ENCODE results near the gene CUBN.
A peak's percentile ranks its signal among the peaks of the same experiment; 100 is the strongest.

CUBN gene

GRCh38 chr10:16891375-16892313 is 238.0 kb downstream of the CUBN start:
- no peak for FAIRE-seq
- DNase-seq (ENCODE audit: insufficient read length, low spot score): peak; percentile 26

- DNase-seq (ENCODE audit: insufficient read length, low spot score): no peak
- FAIRE-seq: no peak
Observed at GRCh38 chr10:16890691-16891090, 238.9 kb downstream of the CUBN start.

GRCh38 chr10:16887565-16887964 is 242.0 kb downstream of the CUBN start:
- DNase-seq (ENCODE audit: insufficient read length, low spot score) (no peak), FAIRE-seq (no peak)

- no peak for FAIRE-seq
- no peak for DNase-seq (ENCODE audit: insufficient read length, low spot score)
Observed at GRCh38 chr10:16886031-16886430, 243.6 kb downstream of the CUBN start.

- no peak for FAIRE-seq
- no peak for DNase-seq (ENCODE audit: insufficient read length, low spot score)
Observed at GRCh38 chr10:16884497-16884896, 245.1 kb downstream of the CUBN start.

- DNase-seq (ENCODE audit: insufficient read length, low spot score): no peak
- FAIRE-seq: no peak
Observed at GRCh38 chr10:16883084-16883483, 246.5 kb downstream of the CUBN start.

GRCh38 chr10:16870331-16870730 is 259.3 kb downstream of the CUBN start:
- no peak for DNase-seq (ENCODE audit: insufficient read length, low spot score)
- FAIRE-seq: no peak

- no peak for DNase-seq (ENCODE audit: insufficient read length, low spot score)
- no peak for FAIRE-seq
Observed at GRCh38 chr10:16867990-16868389, 261.6 kb downstream of the CUBN start.

GRCh38 chr10:16867556-16867955 is 262.1 kb downstream of the CUBN start:
- DNase-seq (ENCODE audit: insufficient read length, low spot score): peak; percentile 5

GRCh38 chr10:16866541-16867275 is 262.9 kb downstream of the CUBN start:
- FAIRE-seq: no peak

More at GRCh38 chr10:16867556-16867955, 262.1 kb downstream of the CUBN start:
- FAIRE-seq: no peak

GRCh38 chr10:16865766-16866165 is 263.8 kb downstream of the CUBN start:
- no peak for DNase-seq (ENCODE audit: insufficient read length, low spot score)
- no peak for FAIRE-seq

More at GRCh38 chr10:16866541-16867275, 262.9 kb downstream of the CUBN start:
- DNase-seq (ENCODE audit: insufficient read length, low spot score): no peak

GRCh38 chr10:16863766-16864165 is 265.8 kb downstream of the CUBN start:
- DNase-seq (ENCODE audit: insufficient read length, low spot score) (no peak), FAIRE-seq (no peak)

- FAIRE-seq (no peak), DNase-seq (ENCODE audit: insufficient read length, low spot score) (no peak)
Observed at GRCh38 chr10:16857419-16857818, 272.2 kb downstream of the CUBN start.

- FAIRE-seq: peak; percentile 73
- DNase-seq (ENCODE audit: insufficient read length, low spot score): no peak
Observed at GRCh38 chr10:16856567-16856966, 273.0 kb downstream of the CUBN start.

GRCh38 chr10:16856092-16856491 is 273.5 kb downstream of the CUBN start:
- no peak for DNase-seq (ENCODE audit: insufficient read length, low spot score)
- FAIRE-seq: no peak

GRCh38 chr10:16854623-16855022 is 275.0 kb downstream of the CUBN start:
- FAIRE-seq (no peak), DNase-seq (ENCODE audit: insufficient read length, low spot score) (no peak)

- no peak for FAIRE-seq
- no peak for DNase-seq (ENCODE audit: insufficient read length, low spot score)
Observed at GRCh38 chr10:16853809-16854208, 275.8 kb downstream of the CUBN start.

GRCh38 chr10:16853201-16853600 is 276.4 kb downstream of the CUBN start:
- FAIRE-seq (no peak), DNase-seq (ENCODE audit: insufficient read length, low spot score) (no peak)

GRCh38 chr10:16852624-16853023 is 277.0 kb downstream of the CUBN start:
- no peak for FAIRE-seq

GRCh38 chr10:16848562-16849154 is 281.0 kb downstream of the CUBN start:
- no peak for DNase-seq (ENCODE audit: insufficient read length, low spot score)
- no peak for FAIRE-seq

More at GRCh38 chr10:16852624-16853023, 277.0 kb downstream of the CUBN start:
- no peak for DNase-seq (ENCODE audit: insufficient read length, low spot score)

- DNase-seq (ENCODE audit: insufficient read length, low spot score) (no peak), FAIRE-seq (no peak)
Observed at GRCh38 chr10:16847644-16848043, 282.0 kb downstream of the CUBN start.
